ENCODE measurements around the gene RXRG.

GRCh38 chr1:165481820-165482532 is 37.0 kb upstream of the RXRG start:
- TF ChIP-seq, protein P1, sequence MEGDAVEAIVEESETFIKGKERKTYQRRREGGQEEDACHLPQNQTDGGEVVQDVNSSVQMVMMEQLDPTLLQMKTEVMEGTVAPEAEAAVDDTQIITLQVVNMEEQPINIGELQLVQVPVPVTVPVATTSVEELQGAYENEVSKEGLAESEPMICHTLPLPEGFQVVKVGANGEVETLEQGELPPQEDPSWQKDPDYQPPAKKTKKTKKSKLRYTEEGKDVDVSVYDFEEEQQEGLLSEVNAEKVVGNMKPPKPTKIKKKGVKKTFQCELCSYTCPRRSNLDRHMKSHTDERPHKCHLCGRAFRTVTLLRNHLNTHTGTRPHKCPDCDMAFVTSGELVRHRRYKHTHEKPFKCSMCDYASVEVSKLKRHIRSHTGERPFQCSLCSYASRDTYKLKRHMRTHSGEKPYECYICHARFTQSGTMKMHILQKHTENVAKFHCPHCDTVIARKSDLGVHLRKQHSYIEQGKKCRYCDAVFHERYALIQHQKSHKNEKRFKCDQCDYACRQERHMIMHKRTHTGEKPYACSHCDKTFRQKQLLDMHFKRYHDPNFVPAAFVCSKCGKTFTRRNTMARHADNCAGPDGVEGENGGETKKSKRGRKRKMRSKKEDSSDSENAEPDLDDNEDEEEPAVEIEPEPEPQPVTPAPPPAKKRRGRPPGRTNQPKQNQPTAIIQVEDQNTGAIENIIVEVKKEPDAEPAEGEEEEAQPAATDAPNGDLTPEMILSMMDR (optimal IDR thresholded peaks at IDR 0.05 in 1 of 3, IDR thresholded peaks at IDR 0.05 in 1 of 3, conservative IDR thresholded peaks at IDR 0.05 in 1 of 3; ENCODE audit: extremely low read depth in 1 of 3, insufficient read depth in 2 of 3, low read length in 3 of 3): no peak
- no peak for TF ChIP-seq EZH2 (IDR thresholded peaks at IDR 0.05; ENCODE audit: low read length)
